AG20443 (cell line): ENCODE results near the gene ERC2.
"Not testable (repeated sequence)": the region's sequence is repeated elsewhere in the genome, so short reads cannot be mapped to it uniquely, and the experiment has no call there.

Experiments used
- DNase-seq: peaks from one replicate; pipeline ENCODE4 v3.0.0; 2012; ENCODE audit warnings: low spot score, mixed read lengths

Gene ERC2

GRCh38 chr3:56309465-56309864 is 158.8 kb downstream of the ERC2 start:
- no peak for DNase-seq

- DNase-seq = no peak
Observed at GRCh38 chr3:56308471-56308870, 159.8 kb downstream of the ERC2 start.

- no peak for DNase-seq
Observed at GRCh38 chr3:56304069-56304468, 164.2 kb downstream of the ERC2 start.

- DNase-seq = peak; percentile 37
Observed at GRCh38 chr3:56303487-56303886, 164.8 kb downstream of the ERC2 start.

- DNase-seq = no peak
Observed at GRCh38 chr3:56302417-56302816, 165.8 kb downstream of the ERC2 start.

GRCh38 chr3:56297281-56297840 is 170.9 kb downstream of the ERC2 start:
- DNase-seq = no peak

GRCh38 chr3:56296361-56296760 is 171.9 kb downstream of the ERC2 start:
- no peak for DNase-seq

- DNase-seq = no peak
Observed at GRCh38 chr3:56295161-56295560, 173.1 kb downstream of the ERC2 start.

- DNase-seq = no peak
Observed at GRCh38 chr3:56294286-56294685, 174.0 kb downstream of the ERC2 start.

GRCh38 chr3:56291953-56292352 is 176.3 kb downstream of the ERC2 start:
- peak; percentile 20 for DNase-seq

- DNase-seq = no peak
Observed at GRCh38 chr3:56291244-56291680, 177.0 kb downstream of the ERC2 start.

GRCh38 chr3:56290374-56290773 is 177.9 kb downstream of the ERC2 start:
- no peak for DNase-seq

GRCh38 chr3:56288258-56288657 is 180.0 kb downstream of the ERC2 start:
- no peak for DNase-seq

- DNase-seq = no peak
Observed at GRCh38 chr3:56282341-56282740, 185.9 kb downstream of the ERC2 start.

- no peak for DNase-seq
Observed at GRCh38 chr3:56277236-56277635, 191.0 kb downstream of the ERC2 start.

- no peak for DNase-seq
Observed at GRCh38 chr3:56275120-56275519, 193.1 kb downstream of the ERC2 start.

GRCh38 chr3:56269755-56270535 is 198.3 kb downstream of the ERC2 start:
- peak; percentile 27 for DNase-seq

- DNase-seq = no peak
Observed at GRCh38 chr3:56268616-56269383, 199.5 kb downstream of the ERC2 start.

- DNase-seq = not testable (repeated sequence)
Observed at GRCh38 chr3:56261852-56262251, 206.4 kb downstream of the ERC2 start.

- DNase-seq = no peak
Observed at GRCh38 chr3:56260262-56260661, 208.0 kb downstream of the ERC2 start.

GRCh38 chr3:56257826-56258225 is 210.4 kb downstream of the ERC2 start:
- DNase-seq = no peak

GRCh38 chr3:56254835-56255234 is 213.4 kb downstream of the ERC2 start:
- DNase-seq = no peak
